ENCODE measurements around the gene CCDC138. TPM values are rescaled to one million over a fixed set of nuclear protein-coding genes. Genes with fewer than 3 reads are reported as not detected.

Gene CCDC138
- total RNA-seq, 1 donor = 4.0 TPM

DNA sequence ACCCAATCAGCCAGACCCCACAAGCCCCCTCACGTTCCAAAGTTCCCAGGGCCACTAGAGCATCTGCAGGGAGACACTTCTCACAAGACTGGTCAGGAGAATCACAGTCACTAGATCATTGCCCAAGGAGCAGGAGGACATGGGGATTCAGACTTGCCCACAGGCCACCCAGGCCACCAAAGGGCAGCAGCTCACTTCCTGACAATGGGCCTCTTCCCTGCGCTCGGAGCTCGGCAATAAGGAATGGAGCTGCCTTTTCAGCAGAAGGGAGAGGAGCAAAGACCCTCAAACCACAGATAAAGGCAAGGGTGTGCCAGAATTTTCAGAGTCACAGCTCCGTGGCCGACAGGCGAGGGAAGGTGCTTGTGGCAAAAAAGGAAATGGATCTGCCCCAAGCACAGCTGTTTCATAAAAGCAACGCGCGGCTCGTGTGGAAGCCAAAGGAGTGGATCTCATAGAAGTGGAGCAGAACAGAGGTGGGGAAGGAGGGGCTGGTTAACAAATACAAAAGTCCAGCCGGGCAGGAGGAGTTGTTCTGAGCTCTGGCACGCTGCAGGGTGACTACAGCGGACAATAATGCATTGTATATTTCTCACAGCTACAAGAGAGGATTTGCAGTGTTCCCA lies 130.3 kb downstream of the CCDC138 start:
- no peak for DNase-seq (ENCODE audit: low read depth in 2 of 3, low spot score in 2 of 3)

GRCh38 chr2:108917526-108917925 lies 131.0 kb downstream of the CCDC138 start:
- DNase-seq (ENCODE audit: low read depth in 2 of 3, low spot score in 2 of 3) = no peak

DNA sequence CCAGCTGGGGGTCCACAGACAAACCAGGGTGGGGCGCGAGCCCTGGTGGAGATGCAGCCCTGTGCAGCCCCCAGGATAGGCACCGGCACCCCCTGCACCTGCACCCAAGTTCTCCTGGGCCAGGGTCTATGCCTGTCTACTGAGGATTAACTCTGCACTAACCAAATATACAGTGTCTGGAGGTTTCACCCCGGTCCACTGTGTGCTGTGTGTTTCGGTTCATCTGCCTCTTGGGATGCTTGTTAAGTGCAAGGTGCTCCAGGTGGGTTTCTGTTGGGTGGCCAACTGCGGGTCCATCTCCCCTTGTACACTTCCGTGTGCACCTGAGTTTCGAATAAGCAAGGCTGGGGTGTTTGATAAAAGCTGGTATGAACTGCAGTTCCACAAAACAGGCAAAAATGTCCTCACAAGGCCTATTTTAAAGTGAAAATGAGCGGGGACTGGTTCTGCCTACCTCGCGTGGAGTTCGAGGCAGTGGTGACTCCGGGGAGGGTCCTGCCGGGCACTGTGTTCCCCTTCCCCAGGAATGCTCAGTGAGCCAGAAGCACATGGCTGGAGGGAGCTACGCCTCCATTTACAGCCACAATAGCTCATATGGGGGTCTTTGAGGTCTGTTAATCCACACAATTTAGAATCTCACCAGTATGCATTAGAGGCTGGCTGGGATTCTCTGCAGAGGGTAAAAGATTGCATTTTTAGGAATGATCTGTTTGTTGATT lies 131.7 kb downstream of the CCDC138 start:
- DNase-seq (ENCODE audit: low read depth in 2 of 3, low spot score in 2 of 3) = no peak

DNA sequence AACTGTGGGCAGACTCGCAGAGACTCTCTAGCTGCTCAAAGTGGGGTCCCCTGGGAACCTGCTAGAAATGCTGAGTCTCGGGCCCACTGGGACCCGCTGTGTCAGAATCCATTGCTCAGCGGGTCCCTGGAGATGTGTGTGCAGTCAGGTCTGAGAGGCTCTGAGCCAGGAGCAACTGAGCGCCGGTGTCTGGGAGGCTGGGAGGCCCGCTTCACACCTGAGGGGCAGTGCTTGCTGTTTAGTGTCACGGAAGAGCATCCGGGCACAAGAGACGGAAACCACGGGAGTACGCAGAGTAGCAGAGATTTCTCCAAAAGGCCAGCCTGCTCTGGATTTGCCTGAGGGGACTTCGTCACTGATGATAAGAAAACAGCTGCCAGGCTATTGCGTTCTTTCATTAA lies 132.4 kb downstream of the CCDC138 start:
- DNase-seq (ENCODE audit: low read depth in 2 of 3, low spot score in 2 of 3) = no peak

DNA sequence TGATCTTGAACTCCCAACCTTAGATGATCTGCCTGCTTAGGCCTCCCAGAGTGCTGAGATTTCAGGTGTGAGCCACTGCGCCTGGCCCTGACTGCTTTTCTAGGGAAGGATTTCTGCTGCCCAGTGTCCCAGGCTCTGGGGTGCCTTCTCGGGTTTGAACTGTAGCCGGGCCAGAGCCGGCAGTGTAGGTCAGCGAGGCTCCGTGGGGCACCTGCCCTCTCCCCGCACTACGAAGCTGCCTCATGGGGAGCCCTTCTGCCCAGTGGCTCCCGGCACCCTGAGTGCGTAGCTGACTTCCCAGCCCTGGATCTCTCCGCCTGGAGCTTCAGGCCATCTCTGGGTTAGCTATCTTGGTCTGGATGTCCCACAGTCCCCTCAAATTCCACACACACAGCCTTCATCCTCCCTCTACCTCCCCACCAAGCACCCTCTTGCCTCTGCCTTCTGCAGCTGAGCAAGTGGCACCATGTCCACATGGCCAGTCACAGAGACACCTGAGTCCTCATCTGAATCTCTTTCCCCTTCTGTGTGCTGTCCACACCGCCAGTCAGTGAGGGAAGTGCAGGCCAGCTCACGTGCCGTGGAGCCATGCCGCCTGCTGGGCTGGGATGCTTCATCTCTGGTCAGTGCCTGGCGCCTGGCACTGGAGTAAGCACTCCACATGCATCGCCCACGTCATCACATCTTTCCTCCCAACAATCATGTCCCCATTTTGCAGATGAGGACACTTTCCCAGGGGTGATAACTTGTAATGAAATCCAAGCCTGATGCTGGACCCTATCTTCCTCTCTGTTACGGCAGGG lies 133.2 kb downstream of the CCDC138 start:
- no peak for DNase-seq (ENCODE audit: low read depth in 2 of 3, low spot score in 2 of 3)

GRCh38 chr2:108920686-108921085 lies 134.1 kb downstream of the CCDC138 start:
- no peak for DNase-seq (ENCODE audit: low read depth in 2 of 3, low spot score in 2 of 3)

- no peak for DNase-seq (ENCODE audit: low read depth in 2 of 3, low spot score in 2 of 3)
These were observed 134.8 kb downstream of the CCDC138 start for GRCh38 chr2:108921096-108922030.

DNA sequence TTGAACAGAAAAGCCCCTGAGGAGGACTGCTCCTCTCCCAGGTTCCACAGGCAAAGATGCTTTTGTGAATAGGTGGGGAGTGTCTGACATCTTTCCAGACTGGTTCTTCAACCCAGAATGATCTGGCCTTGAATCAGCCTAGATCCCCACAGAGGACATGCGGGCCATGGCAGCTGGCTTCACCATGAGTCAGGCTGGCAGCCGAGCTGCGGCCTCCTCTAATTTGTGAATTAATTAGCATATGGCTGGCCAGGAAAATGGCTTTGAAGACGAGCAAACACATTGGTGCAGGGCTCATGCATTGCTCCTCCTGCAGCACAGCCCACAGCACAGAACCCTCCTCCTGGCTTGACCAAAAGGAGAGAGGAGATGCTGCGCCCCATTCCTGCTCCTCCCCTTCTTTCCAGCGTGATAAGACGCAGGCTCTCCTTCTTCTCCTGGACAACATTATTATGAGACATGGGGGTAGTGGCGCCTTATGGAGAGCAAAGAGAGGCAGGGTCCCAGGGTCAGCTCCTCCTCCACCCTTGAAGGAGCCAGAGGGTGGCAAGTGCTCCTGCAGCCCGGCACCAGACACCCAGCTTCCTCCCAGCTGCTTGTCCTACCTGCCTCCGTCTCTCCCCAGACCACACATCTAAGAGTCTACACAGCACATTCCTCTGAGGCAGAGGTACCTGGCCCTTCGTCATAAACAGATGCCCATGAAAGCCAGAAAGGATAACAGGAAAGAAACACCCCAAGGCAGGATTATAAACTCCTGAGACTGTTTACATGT lies 135.8 kb downstream of the CCDC138 start:
- no peak for DNase-seq (ENCODE audit: low read depth in 2 of 3, low spot score in 2 of 3)

DNA sequence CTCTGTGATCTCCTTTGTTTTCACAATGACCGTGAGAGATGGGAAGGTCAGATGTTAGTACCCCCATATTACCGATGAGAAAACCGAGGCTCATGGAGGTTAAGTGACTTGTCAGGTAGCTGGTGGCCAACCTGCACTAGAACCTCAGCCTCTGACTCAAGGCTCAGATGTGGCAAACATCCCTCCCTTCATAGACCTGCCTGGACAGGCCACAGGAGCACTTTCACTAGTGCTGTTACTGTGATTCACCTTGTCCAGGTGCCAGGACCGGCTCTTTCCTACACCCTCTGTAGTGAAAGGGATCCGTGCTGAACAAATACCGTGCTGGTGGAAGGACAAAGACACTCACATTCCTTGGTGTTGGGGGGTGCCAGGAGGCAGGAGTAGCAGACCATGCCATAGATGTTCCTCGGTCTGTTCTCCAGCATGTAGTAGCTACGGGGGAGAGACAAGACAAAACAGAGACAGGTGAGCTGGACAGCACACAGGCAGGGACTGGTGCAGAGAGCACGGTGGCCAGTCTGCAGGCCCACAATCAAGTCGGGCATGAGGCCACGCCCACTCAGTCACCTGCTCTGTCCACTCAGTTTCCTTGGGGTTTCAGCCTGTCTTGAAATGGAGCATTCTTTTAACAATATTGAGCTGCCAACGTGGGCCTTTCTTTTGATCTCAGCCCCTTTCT lies 136.6 kb downstream of the CCDC138 start:
- DNase-seq (ENCODE audit: low read depth in 2 of 3, low spot score in 2 of 3) = no peak

DNA sequence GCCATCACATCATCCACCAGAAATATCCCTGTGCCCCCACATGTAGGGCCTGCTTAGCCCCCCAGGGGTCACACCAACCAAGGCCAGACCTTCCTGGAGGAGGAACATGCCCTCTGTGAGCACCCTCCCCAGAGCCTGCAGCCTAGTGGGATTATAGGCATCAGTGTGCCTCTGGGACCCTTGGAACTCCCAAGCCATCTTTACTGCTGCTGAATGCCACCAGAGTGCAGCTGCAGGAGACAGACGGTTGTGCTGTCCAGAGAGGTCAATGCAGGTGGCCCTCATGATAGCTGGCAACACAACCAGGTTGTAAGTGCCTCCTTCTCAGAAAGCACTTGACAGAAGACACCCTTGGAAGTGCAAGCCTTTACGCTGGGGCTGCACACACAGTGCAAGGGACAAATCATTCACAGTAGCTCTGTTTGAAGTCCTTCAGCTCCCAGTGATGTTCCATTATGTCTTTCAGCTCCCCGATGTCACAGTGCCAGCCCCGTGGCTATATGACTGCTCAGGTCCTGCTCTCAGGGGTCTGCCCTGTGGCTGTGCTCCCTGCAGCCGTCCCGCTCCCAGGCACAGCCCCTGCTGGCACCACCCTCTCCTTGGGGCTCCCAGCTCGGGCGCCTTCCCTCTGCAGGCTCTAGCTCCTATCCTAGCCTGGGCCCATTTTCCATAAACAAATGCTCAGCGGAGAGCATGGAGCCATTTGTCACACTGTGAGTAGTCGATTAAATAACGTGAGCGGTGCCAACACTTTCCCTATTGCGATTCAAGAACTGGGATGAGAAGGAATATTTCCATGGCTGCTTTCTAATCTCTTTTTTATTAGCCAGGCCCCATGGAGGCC lies 137.4 kb downstream of the CCDC138 start:
- DNase-seq (ENCODE audit: low read depth in 2 of 3, low spot score in 2 of 3) = no peak

DNA sequence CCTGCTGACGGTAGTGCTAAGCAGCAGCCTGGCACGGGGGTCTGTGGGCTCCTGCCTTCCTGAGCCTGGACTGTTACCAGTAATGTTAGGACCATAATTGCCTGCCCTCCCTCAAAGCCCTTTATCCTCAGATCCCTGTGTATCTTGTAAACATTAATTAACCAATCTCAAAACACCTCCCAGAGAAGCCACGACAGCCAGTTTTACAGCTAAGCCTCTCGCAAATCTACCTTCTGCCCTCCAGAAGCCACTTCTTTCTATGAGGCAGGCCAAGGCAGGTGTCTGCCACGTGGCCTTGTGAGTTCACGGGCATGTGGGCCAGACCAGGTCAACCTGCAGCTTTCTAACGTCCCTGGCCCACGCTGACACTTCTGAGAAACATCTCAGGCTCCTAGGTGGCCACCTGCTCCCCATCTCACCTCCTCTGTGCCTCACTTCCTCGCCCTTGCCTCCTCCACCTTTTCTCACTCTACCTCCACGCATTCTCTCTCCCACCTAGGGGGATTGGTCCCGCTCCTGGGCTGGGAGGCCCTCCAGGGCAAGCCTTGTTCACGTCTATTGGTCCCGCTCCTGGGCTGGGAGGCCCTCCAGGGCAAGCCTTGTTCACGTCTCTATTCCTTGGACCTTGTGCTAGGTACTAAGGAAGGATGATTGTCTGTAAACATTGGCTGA lies 138.1 kb downstream of the CCDC138 start:
- DNase-seq (ENCODE audit: low read depth in 2 of 3, low spot score in 2 of 3) = no peak

DNA sequence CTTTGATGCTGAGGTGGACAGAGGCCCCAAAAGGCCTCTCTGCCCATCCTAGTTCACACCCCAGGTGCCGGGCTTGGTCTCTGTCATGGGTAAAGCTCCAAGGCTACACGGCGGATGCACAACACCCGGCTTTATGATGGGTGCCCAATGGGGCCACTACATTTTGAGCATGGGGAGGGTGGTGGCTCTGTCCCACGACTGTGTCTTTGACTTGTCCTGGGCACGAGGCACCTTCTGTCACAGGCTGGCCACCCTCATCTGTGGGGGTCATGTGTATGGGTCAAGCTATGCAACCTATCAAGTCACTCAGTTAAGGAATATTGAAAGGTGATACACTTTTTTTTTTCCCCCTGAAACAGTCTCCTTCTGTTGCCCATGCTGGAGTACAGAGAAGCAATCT lies 138.7 kb downstream of the CCDC138 start:
- no peak for DNase-seq (ENCODE audit: low read depth in 2 of 3, low spot score in 2 of 3)

DNA sequence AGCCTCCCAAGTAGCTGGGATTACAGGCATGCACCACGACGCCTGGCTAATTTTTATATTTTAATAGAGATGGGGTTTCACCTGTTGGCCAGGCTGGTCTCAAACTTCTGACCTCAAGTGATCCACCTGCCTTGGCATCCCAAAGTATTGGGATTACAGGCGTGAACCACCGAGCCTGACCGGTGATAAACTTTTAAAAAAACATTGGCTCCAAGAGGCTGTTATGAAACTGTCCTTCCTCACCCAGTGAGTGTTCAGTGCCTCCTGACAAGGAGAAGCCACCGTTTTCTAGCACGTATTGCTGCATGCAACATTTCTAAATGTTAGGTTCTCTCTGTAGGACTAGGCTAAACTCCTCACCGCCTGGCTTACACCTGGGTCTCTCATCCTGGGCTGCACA lies 139.2 kb downstream of the CCDC138 start:
- no peak for DNase-seq (ENCODE audit: low read depth in 2 of 3, low spot score in 2 of 3)

Small RNA genes within 50 kb of the gene (small RNA-seq; reads per million reads assigned to genes)
- not detected for gene AC073415.1

Other genes with a start within 250 kb of the CCDC138 start
- 43.9 TPM for gene RANBP2, start 67.3 kb upstream of the CCDC138 start, total RNA-seq
- gene EDAR, start 202.4 kb downstream of the CCDC138 start, total RNA-seq = under 0.01 TPM

Measured in hematopoietic multipotent progenitor cell (in vitro differentiated cells).